GM21717 (cell line): ENCODE results near the gene NME7.

Source experiments
- ATAC-seq: cut with Tn5 transposase; IDR thresholded peaks from one replicate; pipeline ENCODE4 v1.9.1; 2021; ENCODE audit warnings: mild to moderate bottlenecking, moderate library complexity; ENCODE audit not compliant: unreplicated experiment

The NME7 gene

GRCh38 chr1:169091480-169091941 is 276.1 kb downstream of the NME7 start:
- peak; percentile 86 for ATAC-seq

DNA sequence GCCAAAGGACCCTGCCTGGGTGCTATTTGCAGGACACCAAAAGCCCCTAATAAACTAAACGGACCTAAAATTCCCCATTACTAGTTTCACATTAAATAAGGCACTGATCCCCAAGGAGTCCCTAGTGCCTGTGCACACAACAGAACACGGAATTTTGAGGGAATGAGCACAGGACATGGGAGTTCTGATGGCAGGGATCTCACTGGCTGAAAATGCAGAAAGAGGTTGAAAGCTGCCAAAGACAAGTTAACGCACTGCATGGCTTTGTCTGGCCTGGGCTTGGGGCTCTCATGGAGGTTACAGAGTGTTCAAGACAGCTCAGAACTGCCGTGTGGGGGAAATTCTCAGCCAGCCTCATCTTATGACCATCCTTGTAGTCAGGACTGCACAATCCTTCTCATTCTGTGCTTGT is 276.7 kb downstream of the NME7 start:
- ATAC-seq: peak; percentile 54

- no peak for ATAC-seq
Measured at GRCh38 chr1:169090308-169090899, 277.2 kb downstream of the NME7 start.

- no peak for ATAC-seq
Measured at GRCh38 chr1:169089776-169090175, 277.8 kb downstream of the NME7 start.

DNA sequence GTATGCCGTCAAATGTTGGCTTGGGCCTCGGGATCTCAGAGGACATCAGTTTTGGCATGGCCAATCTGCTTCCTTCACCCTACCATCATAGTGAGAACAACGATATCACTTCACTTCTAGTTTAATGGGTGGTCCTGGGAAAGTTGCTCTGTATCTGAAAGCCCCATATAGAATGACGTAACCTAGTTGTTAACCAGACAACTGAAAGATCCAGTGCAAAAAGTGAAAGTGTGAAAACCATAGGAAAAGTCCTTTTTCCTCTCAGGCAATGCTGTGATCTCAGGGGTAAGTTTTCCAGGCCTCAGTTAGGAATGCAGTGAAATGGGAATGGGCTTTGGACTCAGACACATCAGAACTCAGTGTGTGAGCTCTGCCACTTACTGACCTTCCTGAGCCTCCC is 279.7 kb downstream of the NME7 start:
- no peak for ATAC-seq

GRCh38 chr1:169086603-169087455 is 280.8 kb downstream of the NME7 start:
- ATAC-seq: no peak

GRCh38 chr1:169085911-169086310 is 281.7 kb downstream of the NME7 start:
- ATAC-seq: no peak
